ENCODE results near the gene CLDN5.

The CLDN5 gene

GRCh38 chr22:19479355-19480172, 44.6 kb downstream of the CLDN5 start, which contains the start of gene CDC45:
Gene CDC45 (plus strand): TSS chr22:19479920. CDS start chr22:19479969, 49 bp downstream.
- DNase-seq: peak; percentile 99

- peak; percentile 77 for DNase-seq
These were observed 45.3 kb downstream of the CLDN5 start, which contains the start of gene UFD1 for GRCh38 chr22:19478901-19479354. Gene UFD1 (minus strand): TSS chr22:19479193. CDS start chr22:19479085, 108 bp downstream.

GRCh38 chr22:19478045-19478900, 45.9 kb downstream of the CLDN5 start:
- no peak for DNase-seq

GRCh38 chr22:19477321-19478044, 46.7 kb downstream of the CLDN5 start:
- DNase-seq: peak; percentile 13

- no peak for DNase-seq
These were observed 48.2 kb downstream of the CLDN5 start for GRCh38 chr22:19476023-19476422.

- DNase-seq: no peak
These were observed 50.6 kb downstream of the CLDN5 start for GRCh38 chr22:19473578-19473977.
